ENCODE results near the gene KRTAP5-6.

DNA sequence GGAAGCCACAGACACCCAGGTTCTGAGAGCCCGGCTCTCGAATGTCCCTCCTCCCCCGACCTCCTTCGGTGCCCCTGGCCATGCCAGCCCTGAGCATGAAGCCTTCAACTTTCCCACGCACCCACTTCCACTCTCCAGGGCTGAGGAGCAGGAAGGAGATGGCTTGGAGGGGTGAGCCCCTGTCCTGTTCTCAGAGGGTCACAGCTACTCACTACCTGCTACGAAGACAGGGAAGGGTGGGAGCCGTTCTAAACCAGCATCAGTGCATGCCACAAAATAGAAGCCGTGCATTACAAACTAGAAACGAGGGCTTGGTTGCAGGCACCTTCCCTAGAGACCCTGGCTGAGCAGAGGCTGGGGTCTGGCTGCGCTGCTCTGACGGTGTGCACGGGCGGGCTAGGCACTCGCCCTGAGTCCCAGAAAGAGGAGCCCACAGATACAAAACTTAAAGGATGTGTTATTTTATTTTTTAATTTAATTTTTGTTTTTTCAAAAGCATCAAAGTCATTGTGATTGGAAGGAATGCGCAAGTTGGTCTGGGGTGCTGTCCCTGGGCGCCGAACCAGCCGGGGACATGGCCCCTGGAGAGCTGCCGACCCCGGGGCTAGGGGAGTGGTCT is 4.2 kb upstream of the KRTAP5-6 start:
- no peak for TF ChIP-seq GATA3 (IDR thresholded peaks at IDR 0.05; ENCODE audit: low read depth, low read length)
- TF ChIP-seq GATA2 (IDR thresholded peaks at IDR 0.05; ENCODE audit: low read depth, low read length), result no peak
